HEK293 (cell line): Measurements from ENCODE around the gene LRRC57.

ENCODE experiments used
- AEBP2 ChIP-seq: fragments of 450-650 bp; formaldehyde crosslinking; IDR thresholded peaks from 2 replicates; pipeline ENCODE4 v1.5.1; 2016; ENCODE audit warnings: missing biosample characterization, missing genetic modification characterization, borderline replicate concordance
- ATF2 ChIP-seq: fragments of 450-650 bp; formaldehyde crosslinking; IDR thresholded peaks from 2 replicates; pipeline ENCODE4 v1.5.1; 2016; ENCODE audit warnings: missing biosample characterization, missing genetic modification characterization, low read depth
- BCL6B ChIP-seq: fragments of 450-650 bp; formaldehyde crosslinking; IDR thresholded peaks from 2 replicates; pipeline ENCODE4 v1.5.1; 2017; ENCODE audit warnings: missing biosample characterization, missing genetic modification characterization
- KLF1 ChIP-seq: fragments of 450-650 bp; formaldehyde crosslinking; IDR thresholded peaks from 2 replicates; pipeline ENCODE4 v1.5.1; 2016; ENCODE audit warnings: missing biosample characterization, missing genetic modification characterization
- KLF10 ChIP-seq: fragments of 450-650 bp; IDR thresholded peaks from 2 replicates; pipeline ENCODE4 v1.5.1; 2018; ENCODE audit warnings: missing biosample characterization, mild to moderate bottlenecking, missing genetic modification characterization
- KLF9 ChIP-seq: fragments of 450-650 bp; formaldehyde crosslinking; IDR thresholded peaks from 2 replicates; pipeline ENCODE4 v1.5.1; 2016; ENCODE audit warnings: missing biosample characterization, missing genetic modification characterization, low read depth
- PBX3 ChIP-seq: sonication (generic); formaldehyde crosslinking; IDR thresholded peaks from 2 replicates; pipeline ENCODE4 v1.8.1; 2022; ENCODE audit warnings: mild to moderate bottlenecking, moderate library complexity, missing genetic modification reagents
- SP3 ChIP-seq: fragments of 450-650 bp; formaldehyde crosslinking; IDR thresholded peaks from 2 replicates; pipeline ENCODE4 v1.5.1; 2016; ENCODE audit warnings: missing biosample characterization, missing genetic modification characterization
- ZBTB10 ChIP-seq: fragments of 450-650 bp; formaldehyde crosslinking; IDR thresholded peaks from 2 replicates; pipeline ENCODE4 v1.5.1; 2016; ENCODE audit warnings: missing biosample characterization, missing genetic modification characterization
- ZBTB17 ChIP-seq: fragments of 450-650 bp; formaldehyde crosslinking; IDR thresholded peaks from 2 replicates; pipeline ENCODE4 v1.5.1; 2016; ENCODE audit warnings: missing biosample characterization, missing genetic modification characterization
- ZBTB26 ChIP-seq: fragments of 450-650 bp; formaldehyde crosslinking; optimal IDR thresholded peaks from 2 replicates; pipeline ENCODE3; 2016; ENCODE audit warnings: missing biosample characterization, mild to moderate bottlenecking, missing genetic modification characterization
- ZNF112 ChIP-seq: fragments of 450-650 bp; formaldehyde crosslinking; IDR thresholded peaks from 2 replicates; pipeline ENCODE4 v1.5.0; 2017; ENCODE audit warnings: missing biosample characterization, missing genetic modification characterization
- ZNF155 ChIP-seq: fragments of 450-650 bp; formaldehyde crosslinking; IDR thresholded peaks from 2 replicates; pipeline ENCODE4 v1.5.1; 2016; ENCODE audit warnings: missing biosample characterization, missing genetic modification characterization
- ZNF214 ChIP-seq: fragments of 450-650 bp; formaldehyde crosslinking; IDR thresholded peaks from 2 replicates; pipeline ENCODE4 v1.5.1; 2017; ENCODE audit warnings: missing biosample characterization, mild to moderate bottlenecking, missing genetic modification characterization, borderline replicate concordance
- ZNF248 ChIP-seq: fragments of 450-650 bp; formaldehyde crosslinking; IDR thresholded peaks from 2 replicates; pipeline ENCODE4 v1.5.1; 2017; ENCODE audit warnings: missing biosample characterization, missing genetic modification characterization
- ZNF280D ChIP-seq: fragments of 450-650 bp; formaldehyde crosslinking; IDR thresholded peaks from 2 replicates; pipeline ENCODE4 v1.5.1; 2016; ENCODE audit warnings: missing biosample characterization, missing genetic modification characterization
- ZNF366 ChIP-seq: fragments of 450-650 bp; formaldehyde crosslinking; conservative IDR thresholded peaks from 2 replicates; pipeline ENCODE4 v1.5.1; 2016; ENCODE audit warnings: missing biosample characterization, missing genetic modification characterization
- ZNF394 ChIP-seq: fragments of 450-650 bp; formaldehyde crosslinking; IDR thresholded peaks from 2 replicates; pipeline ENCODE4 v1.5.1; 2016; ENCODE audit warnings: missing biosample characterization, missing genetic modification characterization, mild to moderate bottlenecking, moderate library complexity, borderline replicate concordance
- ZNF426 ChIP-seq: fragments of 450-650 bp; formaldehyde crosslinking; IDR thresholded peaks from 2 replicates; pipeline ENCODE4 v1.5.1; 2017; ENCODE audit warnings: missing biosample characterization, missing genetic modification characterization, mild to moderate bottlenecking, inconsistent platforms, moderate library complexity
- ZNF48 ChIP-seq: fragments of 450-650 bp; formaldehyde crosslinking; IDR thresholded peaks from 2 replicates; pipeline ENCODE4 v1.5.1; 2016; ENCODE audit warnings: missing biosample characterization, missing genetic modification characterization
- ZNF571 ChIP-seq: fragments of 450-650 bp; formaldehyde crosslinking; IDR thresholded peaks from 2 replicates; pipeline ENCODE4 v1.5.0; 2017; ENCODE audit warnings: missing biosample characterization, missing genetic modification characterization
- ZNF585B ChIP-seq: fragments of 450-650 bp; formaldehyde crosslinking; IDR thresholded peaks from 2 replicates; pipeline ENCODE4 v1.5.1; 2016; ENCODE audit warnings: missing biosample characterization, missing genetic modification characterization
- ZNF677 ChIP-seq: fragments of 450-650 bp; IDR thresholded peaks from 2 replicates; pipeline ENCODE4 v1.5.0; 2018; ENCODE audit warnings: missing biosample characterization, mild to moderate bottlenecking, missing genetic modification characterization, moderate library complexity
- ZNF701 ChIP-seq: fragments of 450-650 bp; formaldehyde crosslinking; IDR thresholded peaks from 2 replicates; pipeline ENCODE4 v1.5.1; 2016; ENCODE audit warnings: missing biosample characterization, missing genetic modification characterization
- ZNF747 ChIP-seq: fragments of 450-650 bp; formaldehyde crosslinking; IDR thresholded peaks from 2 replicates; pipeline ENCODE4 v1.5.1; 2016; ENCODE audit warnings: missing biosample characterization, missing genetic modification characterization
- ZNF768 ChIP-seq: fragments of 450-650 bp; formaldehyde crosslinking; IDR thresholded peaks from 2 replicates; pipeline ENCODE4 v1.5.1; 2018; ENCODE audit warnings: missing biosample characterization, mild to moderate bottlenecking, missing genetic modification characterization
- ZXDB ChIP-seq: fragments of 450-650 bp; formaldehyde crosslinking; IDR thresholded peaks from 2 replicates; pipeline ENCODE4 v1.5.1; 2016; ENCODE audit warnings: missing biosample characterization, missing genetic modification characterization

The LRRC57 gene

GRCh38 chr15:42495361-42496212 lies 53.0 kb downstream of the LRRC57 start, which contains the start of gene SNAP23 (continued):
- TF ChIP-seq PBX3: no peak
- TF ChIP-seq ZNF768 (tag by site-specific recombination): no peak
- TF ChIP-seq KLF9 (tag by site-specific recombination): peak; percentile 87
- TF ChIP-seq BCL6B (tag by site-specific recombination): no peak
- TF ChIP-seq AEBP2 (tag by site-specific recombination): no peak
- TF ChIP-seq ZNF214 (tag by site-specific recombination): no peak
- TF ChIP-seq ZNF571: no peak
- peak; percentile 29; the same call in 1 of the 2 replicates for TF ChIP-seq SP3 (tag by site-specific recombination)
- TF ChIP-seq ZNF747 (tag by site-specific recombination): no peak
- TF ChIP-seq ZNF155: no peak
- 0 out of 2 replicates have a peak, but pooled peaks have one; percentile 20 for TF ChIP-seq ZNF366 (tag by site-specific recombination)
- TF ChIP-seq ZNF248 (tag by site-specific recombination): no peak
- TF ChIP-seq ZNF426: no peak
- TF ChIP-seq ZXDB (tag by site-specific recombination): peak; percentile 16; the same call in 1 of the 2 replicates
- no peak for TF ChIP-seq ZNF280D (tag by site-specific recombination)
- TF ChIP-seq KLF10: peak; percentile 99
- peak; percentile 68; the same call in 1 of the 2 replicates for TF ChIP-seq ZBTB10 (tag by site-specific recombination)
- TF ChIP-seq ZBTB17: no peak; the same call in 1 of the 2 replicates
- no peak for TF ChIP-seq KLF1 (tag by site-specific recombination)
- TF ChIP-seq ZNF394: no peak
- TF ChIP-seq ZNF701 (tag by site-specific recombination): no peak
- TF ChIP-seq ZNF112 (tag by site-specific recombination): no peak
- no peak for TF ChIP-seq ATF2 (tag by site-specific recombination)
- no peak for TF ChIP-seq ZNF677 (tag by site-specific recombination)
- no peak for TF ChIP-seq ZNF48 (tag by site-specific recombination)
- TF ChIP-seq ZBTB26 (tag by site-specific recombination): peak; percentile 85
- TF ChIP-seq ZNF585B (tag by site-specific recombination): no peak
